HCEC 1CT (cell line): Measurements from ENCODE around the gene RETREG2.
"Not testable (repeated sequence)": the region's sequence is repeated elsewhere in the genome, so short reads cannot be mapped to it uniquely, and the experiment has no call there.

ENCODE experiments used
- DNase-seq: peaks from one replicate; pipeline ENCODE4 v3.0.0-alpha.2; 2017

RETREG2 gene

GRCh38 chr2:219198974-219199373 is 20.9 kb downstream of the RETREG2 start:
- no peak for DNase-seq

GRCh38 chr2:219199470-219200211 is 21.6 kb downstream of the RETREG2 start:
- DNase-seq, result no peak

- DNase-seq, result not testable (repeated sequence)
Observed at GRCh38 chr2:219200502-219201326, 22.6 kb downstream of the RETREG2 start.

- DNase-seq, result not testable (repeated sequence)
Observed at GRCh38 chr2:219201331-219201730, 23.3 kb downstream of the RETREG2 start.

GRCh38 chr2:219204425-219205164 is 26.5 kb downstream of the RETREG2 start:
- no peak for DNase-seq

- DNase-seq, result no peak
Observed at GRCh38 chr2:219205165-219205538, 27.1 kb downstream of the RETREG2 start.

GRCh38 chr2:219205981-219206327 is 27.9 kb downstream of the RETREG2 start:
- no peak for DNase-seq

GRCh38 chr2:219206328-219207133 is 28.5 kb downstream of the RETREG2 start, which contains the start of gene ZFAND2B:
TSS of gene ZFAND2B (plus strand) at chr2:219206782. CDS start at chr2:219206988, 206 bp downstream.
- DNase-seq, result peak; percentile 90

GRCh38 chr2:219207134-219207883 is 29.2 kb downstream of the RETREG2 start:
- DNase-seq, result no peak

GRCh38 chr2:219207884-219208740 is 30.0 kb downstream of the RETREG2 start:
- DNase-seq, result peak; percentile 53

GRCh38 chr2:219209236-219210195 is 31.4 kb downstream of the RETREG2 start:
- DNase-seq, result no peak

GRCh38 chr2:219210196-219210885 is 32.3 kb downstream of the RETREG2 start:
- DNase-seq, result no peak

- no peak for DNase-seq
Observed at GRCh38 chr2:219210886-219211362, 32.8 kb downstream of the RETREG2 start.

- no peak for DNase-seq
Observed at GRCh38 chr2:219213026-219213415, 34.9 kb downstream of the RETREG2 start.

GRCh38 chr2:219213486-219214071 is 35.5 kb downstream of the RETREG2 start:
- DNase-seq, result no peak

- DNase-seq, result no peak
Observed at GRCh38 chr2:219214141-219214540, 36.1 kb downstream of the RETREG2 start.

- DNase-seq, result no peak
Observed at GRCh38 chr2:219214786-219215185, 36.7 kb downstream of the RETREG2 start.

GRCh38 chr2:219215871-219216534 is 37.9 kb downstream of the RETREG2 start:
- DNase-seq, result no peak
